ENCODE results near the gene IKZF4.
"Not testable (repeated sequence)": the region's sequence is repeated elsewhere in the genome, so short reads cannot be mapped to it uniquely, and the experiment has no call there.

Gene IKZF4

DNA sequence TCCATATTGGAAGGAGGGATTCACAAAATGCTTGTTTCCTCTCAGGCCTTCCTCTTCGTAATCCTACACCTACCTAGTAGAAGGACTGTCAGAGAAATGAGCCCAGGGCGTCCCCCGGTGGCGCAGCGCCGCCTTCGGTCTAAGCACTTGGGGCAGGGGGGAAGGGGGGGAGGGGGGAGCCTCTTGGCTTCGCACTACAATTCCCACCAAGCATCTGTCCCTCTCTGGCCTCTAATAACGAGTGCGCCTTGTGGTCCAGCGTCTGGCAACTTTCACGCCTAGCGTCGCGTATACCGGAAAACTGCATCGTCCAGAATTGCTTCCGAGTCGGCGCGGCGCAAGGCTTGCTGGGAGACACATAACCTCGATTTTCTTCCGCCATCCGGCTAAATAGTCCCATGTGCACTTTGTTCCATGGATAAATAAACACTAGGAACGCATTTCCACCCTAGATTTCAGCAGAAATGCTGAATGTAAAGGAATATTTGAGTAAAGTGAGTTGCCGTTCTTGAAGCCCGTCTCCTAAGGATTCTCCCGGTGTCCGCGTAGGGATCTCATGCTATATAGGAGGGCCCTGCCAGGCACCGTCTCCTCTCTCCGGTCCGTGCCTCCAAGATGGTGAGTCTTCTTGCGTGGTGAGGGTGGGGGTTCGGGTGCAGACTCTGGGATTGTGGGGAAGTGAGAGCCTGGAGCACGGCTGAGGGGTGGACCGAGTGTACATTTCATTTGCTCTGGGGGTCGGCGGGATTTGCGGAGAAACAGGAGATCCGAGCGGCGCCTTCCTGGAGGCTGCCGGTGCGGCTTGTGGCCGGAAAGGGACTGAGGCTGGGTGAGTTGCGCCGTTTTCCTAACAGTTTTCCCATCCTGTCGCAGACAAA is 20.9 kb downstream of the IKZF4 start, which contains the start of gene RPS26:
RPS26 (plus strand) TSS at position 367 of the 878 bp plus-strand sequence; CDS start at position 616, 249 bp downstream.
- peak; percentile 96 for DNase-seq

DNA sequence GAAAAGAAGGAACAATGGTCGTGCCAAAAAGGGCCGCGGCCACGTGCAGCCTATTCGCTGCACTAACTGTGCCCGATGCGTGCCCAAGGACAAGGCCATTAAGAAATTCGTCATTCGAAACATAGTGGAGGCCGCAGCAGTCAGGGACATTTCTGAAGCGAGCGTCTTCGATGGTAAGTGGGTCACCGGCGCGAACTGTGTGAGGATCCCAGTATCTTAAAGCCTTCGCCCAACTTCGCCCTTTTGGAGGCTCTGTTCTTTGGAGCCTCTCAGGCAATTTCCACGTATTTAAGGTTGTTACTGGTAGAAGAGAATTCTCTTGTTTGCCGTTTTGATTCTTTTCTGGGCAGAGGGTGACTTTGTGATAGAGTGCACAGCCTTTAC is 21.6 kb downstream of the IKZF4 start:
- not testable (repeated sequence) for DNase-seq

DNA sequence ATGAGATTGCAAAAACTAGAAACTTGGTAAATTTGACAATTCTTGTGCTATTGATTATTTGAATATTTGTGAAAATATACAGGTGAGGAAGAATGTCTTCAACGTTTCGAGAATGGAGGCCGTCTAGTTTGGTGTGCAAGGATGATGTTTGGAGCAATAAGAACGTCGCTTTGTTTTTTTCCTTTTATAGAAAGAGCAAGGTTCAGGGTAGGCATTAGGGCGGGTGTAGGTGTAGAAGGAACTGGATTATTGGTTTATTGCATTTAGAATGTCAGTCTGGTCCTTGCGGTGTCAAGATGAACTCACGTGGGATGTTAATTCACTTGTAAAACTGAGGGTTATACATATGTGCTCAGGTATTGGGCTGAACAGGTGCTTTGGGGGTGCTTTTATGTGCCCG is 22.0 kb downstream of the IKZF4 start:
- no peak for DNase-seq

DNA sequence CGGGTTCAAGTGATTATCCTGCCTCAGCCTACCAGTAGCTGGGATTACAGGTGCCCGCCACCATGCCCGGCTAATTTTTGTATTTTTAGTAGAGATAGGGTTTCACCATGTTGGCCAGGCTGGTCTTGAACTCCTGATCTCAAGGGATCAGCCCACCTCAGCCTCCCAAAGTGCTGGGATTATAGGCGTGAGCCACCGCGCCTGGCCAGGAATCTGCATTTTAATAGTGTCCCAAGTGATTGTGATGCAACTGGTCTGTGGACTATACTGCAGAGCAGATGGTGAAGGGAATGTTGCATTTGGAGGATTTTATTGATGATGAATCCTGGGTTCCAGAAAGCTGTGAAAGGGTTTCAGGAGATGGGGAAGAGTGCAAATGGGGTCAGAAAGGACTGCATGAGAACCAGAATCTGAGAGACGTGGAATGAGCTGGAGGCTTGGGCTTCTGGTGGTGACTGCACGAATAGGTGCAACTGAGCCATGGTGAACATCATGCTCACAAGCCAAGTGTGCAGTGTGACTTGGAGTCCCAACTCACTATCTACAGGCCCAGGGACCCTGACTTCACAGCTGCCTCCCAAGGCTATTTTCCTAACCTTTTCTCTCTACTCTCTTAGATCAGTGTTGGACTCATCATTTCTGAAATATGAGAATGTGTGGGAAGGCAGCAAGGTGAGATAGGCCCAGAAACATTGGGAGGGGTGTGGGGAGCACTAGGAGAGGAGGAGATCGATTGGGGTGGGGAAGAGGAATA is 25.4 kb downstream of the IKZF4 start:
- no peak for DNase-seq

DNA sequence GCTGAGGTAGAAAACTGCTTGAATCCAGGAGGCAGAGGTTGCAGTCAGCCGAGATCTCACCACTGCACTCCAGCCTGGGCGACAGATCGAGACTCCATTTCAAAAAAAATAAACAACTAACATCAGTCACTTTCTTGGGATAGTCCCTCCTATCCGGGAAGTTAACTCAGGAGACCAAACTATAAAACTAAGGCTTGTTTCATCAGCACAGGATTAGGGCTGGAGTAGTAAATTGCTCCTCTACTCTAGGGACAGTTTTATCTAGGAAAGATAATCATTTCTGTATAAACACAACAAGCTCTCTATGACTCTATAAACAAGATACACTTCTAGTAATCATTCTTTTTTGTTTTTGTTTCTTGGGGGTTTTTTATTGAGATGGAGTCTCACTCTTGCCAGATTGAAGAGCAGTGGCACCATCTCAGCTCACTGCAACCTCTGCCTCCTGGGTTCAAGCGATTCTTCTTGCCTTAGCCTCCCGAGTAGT is 32.6 kb downstream of the IKZF4 start:
- no peak for DNase-seq

DNA sequence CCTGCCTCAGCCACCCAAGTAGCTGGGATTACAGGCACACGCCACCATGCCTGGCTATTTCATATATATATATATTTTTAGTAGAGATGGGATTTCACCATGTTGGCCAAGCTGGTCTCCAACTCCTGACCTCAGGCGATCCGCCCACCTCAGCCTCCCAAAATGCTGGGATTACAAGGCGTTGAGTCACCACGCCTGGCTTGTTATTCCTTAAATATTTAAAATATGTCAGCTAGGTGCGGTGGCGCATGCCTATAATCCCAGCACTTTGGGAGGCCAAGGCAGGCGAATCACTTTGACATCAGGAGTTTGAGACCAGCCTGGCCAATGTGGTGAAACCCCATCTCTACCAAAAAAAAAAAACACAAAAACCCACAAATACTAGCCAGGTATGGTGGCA is 39.1 kb downstream of the IKZF4 start:
- DNase-seq: not testable (repeated sequence)

DNA sequence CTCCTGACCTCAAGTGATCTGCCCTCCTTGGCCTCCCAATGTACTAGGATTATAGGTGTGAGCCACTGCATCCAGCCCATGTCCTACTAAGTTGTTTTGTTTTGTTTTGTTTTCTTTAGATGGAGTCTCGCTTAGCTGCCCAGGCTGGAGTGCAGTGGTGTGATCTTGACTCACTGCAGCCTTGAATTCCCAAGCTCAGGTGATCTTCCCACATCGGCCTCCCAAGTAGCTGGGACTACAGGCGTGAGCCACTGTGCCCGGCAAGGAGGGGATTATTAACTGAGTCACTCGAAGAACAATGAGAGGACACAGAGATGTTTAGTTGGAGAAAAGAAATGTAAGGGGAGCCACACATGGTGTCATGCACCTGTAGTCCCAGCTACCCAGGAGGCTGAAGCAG is 41.1 kb downstream of the IKZF4 start:
- no peak for DNase-seq

DNA sequence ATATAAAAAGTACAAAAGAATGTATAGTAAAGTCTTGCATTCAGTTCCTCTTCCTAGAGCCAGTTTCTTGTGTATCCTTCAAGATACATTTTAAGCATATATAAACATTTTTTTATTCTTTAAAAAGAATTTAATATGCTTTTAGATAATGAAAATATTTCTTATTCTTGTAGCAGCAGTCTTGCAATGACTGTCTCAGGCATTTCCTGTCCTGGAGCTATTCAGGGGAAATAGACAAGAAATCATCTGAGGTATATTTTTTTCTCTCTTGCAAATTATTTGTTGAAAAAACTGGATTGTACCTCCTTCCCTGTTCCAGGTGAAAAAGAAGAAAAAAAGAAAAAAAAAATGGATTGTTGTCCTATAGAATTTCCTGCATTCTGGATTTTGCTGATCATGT is 42.2 kb downstream of the IKZF4 start:
- DNase-seq: no peak

DNA sequence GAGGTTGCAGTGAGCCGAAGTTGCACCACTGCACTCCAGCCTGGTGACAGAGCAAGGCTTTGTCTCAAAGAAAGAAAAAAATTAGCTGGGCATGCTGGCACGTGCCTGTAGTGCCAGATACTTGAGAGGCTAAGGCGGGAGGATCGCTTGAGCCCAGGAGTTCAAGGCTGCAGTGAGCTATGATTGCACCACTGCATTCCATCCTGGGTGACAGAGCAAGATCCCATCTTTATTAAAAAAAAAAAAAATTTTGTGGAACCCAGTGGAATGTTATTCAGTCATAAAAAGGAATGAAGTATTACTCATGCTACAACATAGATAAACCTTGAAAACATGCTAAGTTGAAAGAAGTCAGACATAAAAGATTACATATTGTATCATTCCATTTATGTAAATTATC is 50.8 kb downstream of the IKZF4 start:
- no peak for DNase-seq

DNA sequence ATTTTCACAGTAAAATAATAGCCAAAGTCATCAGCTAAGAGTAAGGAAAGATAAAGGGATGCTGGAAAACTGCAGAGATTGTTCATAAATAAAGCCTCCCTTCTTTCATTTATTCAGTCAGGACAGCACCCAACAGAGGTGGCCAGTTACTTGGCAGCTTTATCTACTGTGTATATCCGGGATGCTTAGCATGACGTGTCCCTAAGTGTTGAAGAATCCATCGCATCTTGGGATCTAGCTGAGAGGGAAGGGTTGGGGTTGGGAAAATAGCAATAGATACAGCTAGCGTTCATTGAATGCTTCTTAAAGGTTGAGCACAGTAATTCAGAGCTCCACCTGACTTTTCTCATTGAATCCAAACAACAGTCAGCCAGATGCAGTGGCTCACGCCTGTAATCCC is 53.6 kb downstream of the IKZF4 start:
- no peak for DNase-seq

DNA sequence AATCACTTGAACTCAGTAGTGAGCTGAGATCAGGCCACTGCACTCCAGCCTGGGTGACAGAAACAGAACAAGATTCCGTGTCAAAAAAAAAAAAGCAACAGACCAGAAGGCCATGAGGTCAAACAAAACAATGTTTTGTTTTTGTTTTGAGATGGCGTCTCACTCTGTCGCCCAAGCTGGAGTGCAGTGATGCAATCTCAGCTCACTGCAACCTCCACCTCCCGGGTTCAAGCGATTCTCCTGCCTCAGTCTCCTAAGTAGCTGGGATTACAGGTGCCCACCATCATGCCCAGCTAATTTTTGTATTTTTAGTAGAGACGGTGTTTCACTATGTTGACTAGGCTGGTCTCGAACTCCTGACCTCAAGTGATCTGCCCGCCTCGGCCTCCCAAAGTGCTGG is 57.1 kb downstream of the IKZF4 start:
- DNase-seq: not testable (repeated sequence)

DNA sequence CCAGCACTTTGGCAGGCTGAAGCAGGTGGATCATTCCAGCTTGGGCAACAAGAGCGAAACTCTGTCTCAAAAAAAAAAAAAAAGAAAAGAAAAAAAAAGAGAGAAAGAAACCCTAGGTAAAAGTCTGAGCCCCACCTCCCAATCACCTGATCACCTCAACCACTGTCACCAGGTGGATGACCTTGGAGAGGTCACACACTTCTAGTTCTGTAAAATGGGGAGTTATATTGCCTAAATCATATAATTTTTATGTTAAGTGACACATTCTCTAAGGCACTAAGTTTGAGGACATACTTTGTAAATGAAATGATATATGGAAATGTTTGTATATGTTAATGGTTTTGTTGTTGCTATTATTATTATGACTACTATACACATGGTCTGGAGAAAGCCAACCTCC is 57.6 kb downstream of the IKZF4 start:
- DNase-seq: no peak

DNA sequence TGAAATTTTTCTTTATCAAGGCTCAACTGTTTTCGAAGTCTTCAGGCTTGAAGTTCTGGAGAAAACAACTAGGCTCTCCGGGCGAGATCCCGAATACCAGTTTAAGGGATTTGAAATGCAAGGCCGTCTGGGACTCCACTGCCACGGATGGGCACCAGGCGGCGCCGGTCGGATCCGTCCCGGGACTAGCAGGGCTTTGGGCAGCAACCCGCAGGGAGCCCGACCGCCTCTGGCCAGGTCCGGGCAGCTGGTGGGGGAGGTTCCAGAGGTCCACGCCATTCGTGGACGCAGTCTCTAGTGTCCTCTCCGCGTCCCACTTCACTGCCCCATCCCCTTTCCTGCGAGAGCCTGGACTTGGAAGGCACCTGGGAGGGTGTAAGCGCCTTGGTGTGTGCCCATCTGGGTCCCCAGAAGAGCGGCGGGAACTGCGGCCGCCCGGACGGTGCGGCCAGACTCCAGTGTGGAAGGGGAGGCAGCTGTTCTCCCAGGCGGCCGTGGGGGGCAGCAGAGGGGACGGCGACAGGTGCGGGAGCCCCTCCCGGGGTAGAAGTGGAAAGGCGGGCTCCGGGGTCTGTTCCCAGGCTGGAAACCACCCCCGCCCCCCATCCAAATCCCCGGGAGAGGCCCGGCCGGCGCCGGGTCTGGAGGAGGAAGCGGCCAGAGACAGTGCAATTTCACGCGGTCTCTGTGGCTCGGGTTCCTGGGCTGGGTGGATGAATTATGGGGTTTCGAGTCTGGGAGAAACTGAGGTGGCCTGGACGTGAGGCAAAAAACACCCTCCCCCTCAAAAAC is 58.3 kb downstream of the IKZF4 start:
- DNase-seq: peak; percentile 84

DNA sequence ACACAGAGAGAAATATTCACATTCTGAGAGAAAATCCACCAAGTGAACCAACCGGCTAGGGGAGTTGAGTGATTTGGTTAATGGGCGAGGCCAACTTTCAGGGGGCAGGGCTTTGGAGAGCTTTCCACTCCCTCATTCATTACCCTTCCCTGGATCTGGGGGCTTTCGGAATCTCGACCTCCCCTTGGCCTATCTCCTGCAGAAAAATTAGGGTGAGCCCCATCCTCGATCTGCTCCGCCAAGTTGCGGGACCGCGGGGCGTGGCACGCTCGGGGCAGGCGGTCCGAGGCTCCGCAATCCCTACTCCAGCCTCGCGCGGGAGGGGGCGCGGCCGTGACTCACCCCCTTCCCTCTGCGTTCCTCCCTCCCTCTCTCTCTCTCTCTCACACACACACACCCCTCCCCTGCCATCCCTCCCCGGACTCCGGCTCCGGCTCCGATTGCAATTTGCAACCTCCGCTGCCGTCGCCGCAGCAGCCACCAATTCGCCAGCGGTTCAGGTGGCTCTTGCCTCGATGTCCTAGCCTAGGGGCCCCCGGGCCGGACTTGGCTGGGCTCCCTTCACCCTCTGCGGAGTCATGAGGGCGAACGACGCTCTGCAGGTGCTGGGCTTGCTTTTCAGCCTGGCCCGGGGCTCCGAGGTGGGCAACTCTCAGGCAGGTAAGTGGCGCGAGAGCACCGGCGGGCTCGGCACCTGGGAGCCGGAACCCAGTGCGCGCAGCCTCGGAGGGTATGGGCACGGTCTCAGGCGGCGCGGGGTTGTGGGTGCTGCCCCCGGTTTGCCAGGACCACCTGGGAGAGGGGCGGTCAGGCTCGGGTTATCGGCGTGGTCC is 59.1 kb downstream of the IKZF4 start, which contains the start of gene ERBB3:
ERBB3 (plus strand) TSS at position 443 of the 833 bp plus-strand sequence; CDS start at position 579, 136 bp downstream.
- DNase-seq: peak; percentile 78

DNA sequence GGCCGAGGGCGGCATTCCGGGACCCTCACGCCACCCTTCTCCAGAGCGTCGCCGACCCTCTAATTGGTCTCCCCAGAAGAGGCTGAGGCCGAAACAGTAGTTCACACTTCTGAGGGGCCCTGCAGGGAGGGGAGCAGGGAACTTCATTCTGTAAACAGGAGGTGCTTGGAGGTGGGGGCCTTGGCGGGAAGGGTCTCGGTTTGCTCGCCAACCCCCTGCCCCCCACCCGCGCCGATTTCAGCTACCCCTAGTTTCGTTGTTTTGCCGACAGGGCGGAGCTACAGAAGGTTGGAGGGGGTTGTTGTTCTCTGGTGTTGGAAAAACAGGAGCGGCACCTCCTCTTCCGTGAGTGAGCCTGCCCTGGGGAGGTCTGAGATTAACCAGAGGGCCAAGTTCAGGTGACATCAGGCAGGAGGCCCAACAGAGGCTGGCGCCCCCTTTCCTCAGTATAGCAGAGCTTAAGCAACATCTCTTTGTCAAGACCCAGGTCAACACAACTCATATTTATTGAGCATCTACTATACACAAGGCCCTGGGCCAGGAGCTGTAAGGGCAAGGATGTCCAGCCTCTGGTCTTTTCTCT is 59.8 kb downstream of the IKZF4 start:
- no peak for DNase-seq

DNA sequence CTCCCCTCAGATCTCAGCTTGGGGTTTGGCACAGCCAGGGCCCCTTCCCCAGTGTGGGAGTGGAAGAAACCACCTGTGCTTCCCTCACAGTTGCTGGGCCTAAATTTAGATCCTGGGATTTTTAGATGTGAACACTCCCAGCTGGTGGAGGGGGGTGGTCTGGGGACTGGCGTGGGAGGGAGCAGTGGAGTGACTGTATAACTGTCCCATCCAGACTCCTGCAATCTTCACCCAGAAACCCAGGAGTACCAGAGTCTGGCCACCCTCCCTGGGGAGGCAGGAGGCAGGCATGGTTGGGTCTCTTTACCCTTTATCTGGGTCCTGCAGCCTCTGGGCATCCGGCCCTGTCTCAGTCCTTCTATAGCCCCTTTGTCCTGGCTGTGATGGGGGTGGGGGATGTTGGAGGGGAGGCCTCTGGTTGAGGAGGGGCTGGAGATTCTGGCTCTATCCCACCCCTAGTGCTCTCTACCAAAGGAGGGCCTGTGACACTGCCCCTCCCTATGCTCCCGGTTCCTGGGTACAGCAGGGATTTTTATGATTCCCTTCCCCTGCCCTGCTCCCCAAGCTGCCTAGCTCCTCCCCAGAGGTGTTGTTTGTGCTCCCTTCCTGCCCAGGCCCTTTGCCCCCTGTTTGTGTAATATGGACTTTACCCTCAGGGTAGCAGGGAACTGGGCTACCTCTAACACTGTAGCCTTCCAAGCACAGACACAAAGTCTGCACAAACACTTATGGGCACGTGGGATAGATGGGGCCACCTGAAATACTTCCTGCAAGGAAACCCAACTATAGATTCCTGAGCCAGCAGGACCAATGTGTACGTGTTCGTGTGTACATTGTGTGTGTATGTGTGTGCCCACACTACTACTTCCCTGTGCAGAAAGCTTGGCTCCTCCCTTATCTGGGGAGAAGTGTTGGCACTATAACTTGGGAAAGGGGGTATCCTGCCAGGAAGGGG is 60.8 kb downstream of the IKZF4 start:
- no peak for DNase-seq

DNA sequence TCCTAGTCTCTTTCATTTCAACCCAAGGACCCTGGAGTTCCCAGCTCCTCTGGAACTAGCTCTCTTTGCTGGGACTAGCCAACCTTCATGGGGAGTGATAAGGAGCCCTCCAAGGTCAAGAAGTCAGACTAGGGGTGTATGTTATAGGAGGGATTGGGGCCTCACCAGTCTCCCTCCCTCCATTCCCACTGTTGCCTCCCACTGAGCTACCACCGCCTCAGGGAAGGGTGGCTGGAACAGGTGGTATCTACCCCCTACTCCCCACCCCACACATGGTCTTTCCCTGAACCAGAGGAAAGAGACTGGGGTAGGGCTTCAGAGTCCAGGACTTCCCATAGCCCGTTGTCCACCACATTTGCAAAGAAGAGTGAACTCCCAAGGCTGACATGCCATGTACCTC is 61.5 kb downstream of the IKZF4 start:
- no peak for DNase-seq

DNA sequence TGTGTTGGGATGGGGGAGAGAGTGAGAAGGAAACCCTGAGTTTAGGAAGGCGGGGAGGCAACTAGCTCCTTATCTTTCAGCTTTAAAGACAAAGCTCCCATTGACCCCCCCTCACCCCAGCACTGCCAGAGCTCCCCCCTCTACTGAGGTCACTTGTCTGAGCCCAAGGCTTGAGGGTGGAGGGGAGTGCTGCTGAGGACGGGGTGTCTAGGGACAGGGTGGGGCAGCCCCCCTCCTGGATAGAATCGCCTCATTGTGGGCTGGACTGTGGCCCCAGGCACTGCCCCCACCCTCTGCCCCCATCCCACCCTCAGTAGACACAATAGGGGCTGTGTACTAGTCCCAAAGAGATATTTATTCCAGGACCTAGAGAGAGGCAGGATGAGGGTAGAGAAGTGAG is 62.1 kb downstream of the IKZF4 start:
- DNase-seq: no peak

DNA sequence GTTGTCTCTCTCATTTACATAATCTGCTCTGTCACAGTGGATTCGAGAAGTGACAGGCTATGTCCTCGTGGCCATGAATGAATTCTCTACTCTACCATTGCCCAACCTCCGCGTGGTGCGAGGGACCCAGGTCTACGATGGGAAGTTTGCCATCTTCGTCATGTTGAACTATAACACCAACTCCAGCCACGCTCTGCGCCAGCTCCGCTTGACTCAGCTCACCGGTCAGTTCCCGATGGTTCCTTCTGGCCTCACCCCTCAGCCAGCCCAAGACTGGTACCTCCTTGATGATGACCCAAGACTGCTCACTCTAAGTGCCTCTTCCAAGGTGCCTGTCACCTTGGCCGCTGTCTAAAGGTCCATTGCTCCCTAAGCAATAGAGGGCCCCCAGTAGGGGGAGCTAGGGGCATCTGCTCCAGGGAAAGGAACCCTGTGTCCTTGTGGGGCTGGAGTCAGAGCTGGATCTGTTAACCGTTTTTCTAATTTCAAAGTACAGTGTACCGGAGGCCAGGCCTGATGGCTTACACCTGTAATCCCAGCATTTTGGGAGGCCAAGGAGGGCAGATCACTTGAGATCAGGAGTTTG is 64.2 kb downstream of the IKZF4 start:
- DNase-seq: no peak

DNA sequence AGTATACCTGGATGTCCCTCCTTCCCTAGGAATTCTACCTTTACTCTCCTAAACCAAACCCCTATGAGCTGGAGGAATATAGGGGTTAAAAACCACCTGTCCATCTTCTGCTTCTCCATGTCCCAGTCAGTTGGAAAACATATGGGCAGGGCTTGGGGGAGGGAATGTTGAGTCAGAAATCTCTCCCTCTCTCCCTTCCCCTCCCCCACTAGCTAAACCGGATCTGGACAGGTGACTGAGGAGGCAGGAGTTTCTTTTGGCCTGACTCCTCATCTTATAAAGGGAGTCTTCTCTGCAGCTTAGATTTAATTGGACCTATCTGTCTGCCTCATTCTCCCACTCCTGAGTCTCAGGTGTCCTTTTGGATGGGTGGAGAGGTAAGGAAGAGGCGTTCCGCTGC is 65.3 kb downstream of the IKZF4 start:
- no peak for DNase-seq
